HG03558 (cell line): ENCODE measurements around the gene FHIT.

ENCODE experiments used
- ATAC-seq: cut with Tn5 transposase; IDR thresholded peaks from one replicate; pipeline ENCODE4 v1.9.1; 2021; ENCODE audit warnings: moderate number of reproducible peaks; ENCODE audit not compliant: unreplicated experiment; ENCODE audit errors: extremely low read depth

The FHIT gene

DNA sequence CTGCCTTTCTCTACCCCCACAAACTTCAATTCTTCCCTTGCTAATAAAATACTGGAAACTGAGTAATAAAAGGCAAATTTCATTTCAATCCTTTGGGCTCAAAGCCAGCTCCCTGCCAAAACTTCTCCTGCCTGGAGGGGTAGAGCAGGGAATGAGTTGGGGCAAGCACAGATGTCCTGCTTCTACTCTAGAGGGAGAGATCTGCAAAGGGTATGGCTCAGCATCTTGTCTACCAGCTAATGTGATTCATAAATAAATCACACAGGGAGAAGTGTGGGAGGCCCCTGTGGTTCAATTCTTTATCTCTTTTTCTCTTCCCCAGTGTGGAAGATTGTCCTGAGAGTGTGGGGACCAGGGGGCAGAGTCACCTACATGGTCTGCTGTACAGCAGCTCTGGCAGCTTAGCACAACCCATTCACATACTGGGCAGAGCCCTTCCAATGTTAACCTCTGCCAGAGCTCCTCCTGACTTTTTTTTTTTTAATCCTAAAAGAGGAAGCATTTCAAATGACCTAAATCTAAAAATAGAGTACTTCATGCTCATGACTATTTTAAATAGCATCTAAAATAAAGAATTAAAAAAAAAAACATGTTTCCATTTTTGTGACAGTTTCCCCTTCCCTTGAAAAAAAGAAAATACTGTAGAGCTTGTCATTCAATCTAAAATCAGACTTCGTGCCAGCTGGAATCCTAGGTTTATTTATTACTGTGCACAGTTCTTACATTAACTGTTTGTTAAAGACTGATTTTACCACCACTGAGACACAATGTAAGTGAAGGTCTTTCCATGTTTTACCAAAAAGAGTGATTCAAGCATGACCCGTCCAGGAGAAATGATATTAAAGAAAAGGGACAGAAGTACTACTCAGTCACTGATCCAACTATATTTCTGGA lies 1117.7 kb downstream of the FHIT start:
- no peak for ATAC-seq

GRCh38 chr3:60131618-60132017 lies 1119.6 kb downstream of the FHIT start:
- no peak for ATAC-seq

GRCh38 chr3:60126511-60127304 lies 1124.5 kb downstream of the FHIT start:
- ATAC-seq = no peak

DNA sequence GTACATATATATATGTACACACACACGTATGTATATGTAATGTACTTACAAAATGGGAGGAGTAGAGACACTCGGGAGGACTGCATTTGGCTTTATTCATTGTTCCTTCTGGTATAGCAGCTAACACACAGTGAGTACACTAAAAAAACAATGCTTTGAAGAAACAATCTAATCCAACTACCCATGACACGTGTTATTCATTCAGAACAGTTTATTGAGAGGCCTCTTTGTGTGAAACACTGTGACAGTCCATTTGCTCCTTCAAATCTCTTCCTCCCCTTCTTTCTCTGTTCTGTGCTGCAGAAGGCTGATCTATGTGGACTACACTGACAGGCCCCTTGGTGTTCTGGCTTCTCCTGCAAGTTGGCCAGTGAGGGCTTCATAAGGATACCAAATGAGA lies 1125.6 kb downstream of the FHIT start:
- ATAC-seq = no peak

- ATAC-seq = no peak
Observed at GRCh38 chr3:60120245-60120644, 1131.0 kb downstream of the FHIT start.

DNA sequence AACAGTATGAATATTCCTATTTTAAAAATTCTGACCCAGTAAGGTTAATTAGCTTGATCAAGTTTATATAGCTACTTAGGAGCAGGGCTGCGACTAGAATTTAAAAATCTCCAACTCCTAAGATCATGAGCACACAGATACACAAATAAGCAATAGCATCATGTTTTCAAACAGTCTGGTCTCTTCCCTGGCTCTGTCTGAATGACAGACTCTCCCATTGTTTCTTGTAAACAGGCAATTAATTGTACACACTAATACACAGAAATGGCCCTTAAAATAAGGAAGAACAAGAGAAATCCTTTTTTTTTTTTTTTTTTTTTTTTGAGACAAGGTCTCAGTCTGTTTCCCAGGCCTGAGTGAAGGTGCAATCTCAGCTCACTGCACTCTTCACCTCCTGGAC lies 1137.1 kb downstream of the FHIT start:
- ATAC-seq = no peak

DNA sequence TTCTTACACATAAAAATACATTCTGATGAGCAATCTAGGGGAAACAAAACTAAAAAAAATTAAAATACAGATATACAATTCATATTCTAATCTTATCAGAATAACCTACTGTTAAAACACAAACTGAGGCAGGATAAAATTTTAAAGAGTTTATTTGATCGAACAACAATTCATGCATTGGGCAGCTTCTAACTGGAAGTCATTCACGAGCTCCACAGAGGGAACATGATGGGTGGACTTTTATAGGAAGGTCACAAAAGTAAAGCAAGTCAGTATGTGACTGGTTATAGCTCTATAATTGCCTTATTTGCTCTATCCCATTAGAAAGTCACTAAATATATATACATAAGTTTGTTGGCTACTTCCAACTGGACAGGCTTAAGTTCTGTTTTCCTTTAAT lies 1144.0 kb downstream of the FHIT start:
- ATAC-seq = no peak

DNA sequence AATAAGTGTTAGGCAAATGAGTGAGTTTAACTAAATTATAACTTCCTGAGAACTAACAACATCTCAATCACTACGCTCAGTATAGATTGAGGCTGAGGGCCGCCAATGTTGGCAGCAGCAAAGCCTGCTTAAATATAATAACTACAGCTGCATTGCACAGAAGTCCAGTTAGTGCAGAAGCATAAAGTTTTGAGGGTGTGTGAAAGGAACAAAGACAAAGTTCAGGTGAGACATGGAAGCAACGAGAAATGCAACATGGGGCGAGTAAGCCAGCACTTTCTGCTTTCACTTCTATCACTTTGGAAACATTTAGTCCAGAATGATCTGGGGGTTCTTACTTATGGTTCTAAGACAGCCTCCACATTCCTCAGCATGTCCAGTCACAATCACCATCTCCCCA lies 1149.1 kb downstream of the FHIT start:
- no peak for ATAC-seq

DNA sequence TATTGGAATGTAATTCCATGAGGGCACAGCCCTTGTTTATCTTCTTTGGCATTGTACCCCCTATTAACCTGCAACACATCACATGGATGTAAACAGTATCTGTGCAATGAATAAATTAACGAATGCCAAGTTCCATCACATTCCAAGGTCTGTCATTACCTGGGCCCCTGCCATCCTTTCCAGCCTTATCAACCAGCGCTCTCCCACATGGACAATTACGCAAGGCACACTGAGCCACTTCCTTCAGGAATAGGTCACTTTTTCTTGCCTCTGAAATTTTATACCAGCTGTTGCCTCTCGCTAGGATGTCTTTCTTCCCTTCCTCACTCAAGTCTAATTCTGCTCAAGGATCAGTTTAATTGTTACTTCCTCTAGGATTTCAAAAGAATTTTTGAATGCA lies 1149.6 kb downstream of the FHIT start:
- no peak for ATAC-seq

GRCh38 chr3:60096403-60096802 lies 1154.8 kb downstream of the FHIT start:
- no peak for ATAC-seq

- no peak for ATAC-seq
Observed at GRCh38 chr3:60095930-60096329, 1155.3 kb downstream of the FHIT start.

DNA sequence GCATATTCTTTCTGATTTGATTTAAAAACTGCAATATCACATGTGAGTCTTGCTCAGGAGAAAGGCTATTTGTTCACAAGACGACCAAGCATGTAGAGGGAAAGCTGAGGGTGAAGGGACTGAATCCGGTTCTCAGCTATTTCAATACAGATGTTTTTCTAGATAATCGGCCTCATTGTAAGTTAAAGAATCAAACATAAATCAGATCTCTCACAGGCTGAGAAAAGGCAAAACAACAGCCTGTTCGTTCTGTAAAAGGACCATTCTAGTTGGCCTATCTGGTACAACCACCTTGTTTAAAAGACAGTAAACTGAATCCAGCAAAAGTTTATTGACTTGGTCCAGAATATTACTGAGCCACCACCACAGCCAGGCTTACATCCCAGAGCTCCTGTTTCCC lies 1155.7 kb downstream of the FHIT start:
- no peak for ATAC-seq

- ATAC-seq = no peak
Observed at GRCh38 chr3:60094392-60094947, 1156.8 kb downstream of the FHIT start.

- ATAC-seq = no peak
Observed at GRCh38 chr3:60090548-60090947, 1160.7 kb downstream of the FHIT start.

DNA sequence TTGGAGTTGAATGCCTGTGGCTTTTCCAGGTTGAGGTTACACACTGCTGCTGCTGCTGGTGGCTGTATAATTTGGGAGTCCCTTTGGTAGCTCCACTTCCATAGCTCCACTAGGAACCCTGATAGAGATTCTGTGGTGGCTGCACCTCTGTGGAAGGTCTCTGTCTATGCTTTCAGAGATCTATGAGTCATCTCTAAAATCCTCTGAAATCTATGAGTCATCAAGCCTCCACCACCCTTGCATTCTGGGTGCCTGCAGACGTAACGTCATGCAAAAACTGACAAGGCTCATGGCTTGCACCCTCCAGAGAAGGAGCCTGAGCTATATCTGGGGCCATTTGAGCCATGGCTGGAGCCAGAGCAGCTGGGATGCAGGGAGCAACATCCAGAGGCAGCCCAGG lies 1164.4 kb downstream of the FHIT start:
- ATAC-seq = no peak

DNA sequence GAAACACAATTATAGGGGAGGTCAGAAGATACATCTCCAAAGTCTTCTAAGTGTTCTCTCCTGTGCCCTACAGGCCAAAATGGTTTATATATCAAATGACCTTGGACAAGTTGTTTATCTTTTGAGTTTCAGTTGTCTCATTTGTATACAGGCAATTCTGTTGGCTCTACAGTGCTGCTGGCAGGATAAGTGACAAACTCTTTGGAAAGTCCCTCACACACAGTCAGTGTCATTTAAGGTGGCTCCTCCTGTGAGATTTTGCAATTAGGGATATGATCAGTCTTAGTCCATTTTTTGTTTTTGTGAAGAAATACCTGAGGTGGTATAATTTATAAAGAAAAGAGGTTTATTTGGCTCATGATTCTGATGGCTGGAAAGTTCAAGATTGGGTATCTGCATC lies 1165.6 kb downstream of the FHIT start:
- ATAC-seq = no peak

DNA sequence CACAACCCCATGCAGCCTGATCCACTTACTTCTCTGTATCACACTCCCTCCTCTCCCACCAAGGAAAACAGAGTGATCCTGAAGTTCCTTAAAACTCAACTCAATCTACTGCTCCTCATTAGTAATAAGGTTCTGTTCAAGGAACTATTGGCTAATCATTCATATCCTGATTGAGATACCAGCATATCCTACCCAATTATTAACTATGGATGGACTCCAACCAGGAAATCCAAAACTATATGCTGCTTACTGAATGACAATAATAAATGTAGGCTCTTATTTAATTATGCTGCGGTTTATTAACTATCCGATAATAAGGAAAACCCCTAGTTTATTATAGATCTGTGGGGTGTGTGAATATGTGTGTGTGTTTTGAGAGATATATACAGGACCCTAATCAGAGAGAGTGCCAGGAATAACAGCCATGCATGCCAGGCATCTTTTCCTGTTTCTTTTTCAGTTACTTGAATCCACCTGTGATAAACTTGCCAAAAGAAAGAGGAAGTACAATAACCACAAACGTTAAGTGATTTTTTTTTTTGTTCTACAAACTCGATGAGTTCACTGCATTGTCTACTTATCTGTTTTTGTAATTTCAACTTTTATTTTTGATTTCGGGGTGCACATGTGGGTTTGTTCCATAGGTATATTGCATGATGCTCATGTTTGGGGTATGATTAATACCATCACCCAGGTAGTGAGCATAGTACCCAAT lies 1169.7 kb downstream of the FHIT start:
- no peak for ATAC-seq

DNA sequence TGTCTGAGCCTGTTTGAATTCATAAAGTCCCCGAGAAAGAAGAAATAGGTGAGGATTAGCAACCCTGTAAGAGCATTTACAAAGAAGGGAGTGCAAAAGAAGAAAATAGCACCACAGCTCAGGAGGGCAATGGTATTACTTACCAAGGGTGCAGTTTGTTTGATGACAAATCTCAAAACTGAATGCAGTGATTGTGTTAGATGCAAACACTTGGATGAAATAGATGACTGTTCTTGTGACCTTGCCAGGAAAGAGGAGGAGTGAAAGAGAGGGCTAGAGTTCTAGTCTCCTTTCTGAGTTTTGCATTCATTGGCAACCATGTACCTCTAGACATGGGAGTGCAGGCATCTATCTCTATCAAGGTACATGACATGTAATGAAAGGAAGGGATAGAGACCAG lies 1170.6 kb downstream of the FHIT start:
- ATAC-seq = no peak

- no peak for ATAC-seq
Observed at GRCh38 chr3:60079076-60079475, 1172.2 kb downstream of the FHIT start.

GRCh38 chr3:60076331-60076730 lies 1174.9 kb downstream of the FHIT start:
- ATAC-seq = no peak

GRCh38 chr3:60073942-60074341 lies 1177.3 kb downstream of the FHIT start:
- no peak for ATAC-seq
